ENCODE data around the gene SLC16A8. TPM values are rescaled to one million over a fixed set of nuclear protein-coding genes. Genes with fewer than 3 reads are reported as not detected.
A peak's percentile ranks its signal among the peaks of the same experiment; 100 is the strongest.

SLC16A8 gene
- total and polyA plus RNA-seq, 2 of the 13 experiments (the other 11 are each of a cell fraction or from before 2014, with no cell fraction given), result not detected

GRCh38 chr22:38051900-38052862 lies 31.8 kb downstream of the SLC16A8 start (continued):
- TF ChIP-seq ZNF646 (CRISPR knock-in tag; IDR thresholded peaks at IDR 0.05), result no peak
- TF ChIP-seq KDM5B (CRISPR knock-in tag; IDR thresholded peaks at IDR 0.05; ENCODE audit: borderline replicate concordance), result 0 out of 2 replicates have a peak, but pooled peaks have one; percentile 26
- TF ChIP-seq KLF16 (CRISPR knock-in tag; IDR thresholded peaks at IDR 0.05), result peak in 1 of 2 experiments; percentile 64; a peak in 1 of 4 replicates
- peak; percentile 67 for TF ChIP-seq THAP11 (CRISPR knock-in tag; IDR thresholded peaks at IDR 0.05)
- TF ChIP-seq SOX13 (IDR thresholded peaks at IDR 0.05), result no peak
- TF ChIP-seq SOX13 (CRISPR knock-in tag; conservative IDR thresholded peaks at IDR 0.05 in 1 of 2, IDR thresholded peaks at IDR 0.05 in 1 of 2), result peak in 1 of 2 experiments; percentile 7; a peak in 1 of 4 replicates
- TF ChIP-seq ZNF333 (CRISPR knock-in tag; IDR thresholded peaks at IDR 0.05; ENCODE audit: borderline replicate concordance), result no peak
- TF ChIP-seq ZNF629 (CRISPR knock-in tag; conservative IDR thresholded peaks at IDR 0.05), result no peak
- TF ChIP-seq PAWR (CRISPR knock-in tag; IDR thresholded peaks at IDR 0.05; ENCODE audit: borderline replicate concordance), result no peak
- peak; percentile 89 for TF ChIP-seq ZNF687 (CRISPR knock-in tag; IDR thresholded peaks at IDR 0.05)
- peak; percentile 89 to 92 for TF ChIP-seq HMGXB4 (CRISPR knock-in tag; IDR thresholded peaks at IDR 0.05; ENCODE audit: borderline replicate concordance in 1 of 2, low read depth in 1 of 2)
- no peak for TF ChIP-seq PTBP1 (IDR thresholded peaks at IDR 0.05; ENCODE audit: low read depth, low read length, poor library complexity, severe bottlenecking)
- TF ChIP-seq PHF20 (CRISPR knock-in tag; IDR thresholded peaks at IDR 0.05), result no peak
